Cardiac muscle cell (in vitro differentiated cells and primary cell): Measurements from ENCODE around the gene LRCH2. TPM values are rescaled to one million over a fixed set of nuclear protein-coding genes. Genes with fewer than 3 reads are reported as not detected.

Source experiments
- DNase-seq, 2 donors: peaks; one replicate each; pipeline versions ENCODE4 v3.0.0 to v3.0.0-alpha.2; 2010 to 2017; ENCODE audit warnings: low read depth in 1 of 2, low spot score in 1 of 2
- H3K27ac ChIP-seq: fragments of 200-600 bp; sonication (generic); 2 replicates; pipeline ENCODE4 v1.5.1; 2016
- H3K27me3 ChIP-seq: fragments of 200-600 bp; sonication (generic); 2 replicates; pipeline ENCODE4 v1.6.0; 2016; ENCODE audit warnings: control low read depth
- H3K36me3 ChIP-seq: fragments of 200-600 bp; sonication (generic); 2 replicates; pipeline ENCODE4 v1.5.1; 2016; ENCODE audit warnings: control low read depth
- H3K4me1 ChIP-seq: fragments of 200-600 bp; sonication (generic); 2 replicates; pipeline ENCODE4 v1.8.1; 2017; ENCODE audit warnings: low read depth, mild to moderate bottlenecking, mixed run types
- H3K4me3 ChIP-seq: fragments of 200-600 bp; sonication (generic); 2 replicates; pipeline ENCODE4 v1.5.1; 2016; ENCODE audit warnings: mild to moderate bottlenecking
- H3K9me3 ChIP-seq: fragments of 200-600 bp; sonication (generic); 2 replicates; pipeline ENCODE4 v1.5.1; 2017; ENCODE audit warnings: low read depth, mild to moderate bottlenecking, control low read depth
- polyA plus RNA-seq: library from polyadenylated mRNA; unstranded; fragments of >200 nt; fragmentation: Nextera tagmentation; extraction: Ambion mirVana; gene quantifications from 2 replicates; pipeline ENCODE4 v1.2.1, GENCODE V29; 2016
- total RNA-seq: library from RNA; depleted of rRNA; stranded (reverse); fragments of >200 nt; gene quantifications from 2 replicates; pipeline ENCODE4 v1.2.3, GENCODE V29; 2016
- TF ChIP-seq, protein P1 (sequence below): IDR thresholded peaks from 2 replicates; pipeline ENCODE4 v1.5.1; 2012; ENCODE audit warnings: low read depth, mild to moderate bottlenecking, low read length

LRCH2 gene
- total and polyA plus RNA-seq, 2 experiments from 2014 or later = 4.8 to 9.4 TPM

DNA sequence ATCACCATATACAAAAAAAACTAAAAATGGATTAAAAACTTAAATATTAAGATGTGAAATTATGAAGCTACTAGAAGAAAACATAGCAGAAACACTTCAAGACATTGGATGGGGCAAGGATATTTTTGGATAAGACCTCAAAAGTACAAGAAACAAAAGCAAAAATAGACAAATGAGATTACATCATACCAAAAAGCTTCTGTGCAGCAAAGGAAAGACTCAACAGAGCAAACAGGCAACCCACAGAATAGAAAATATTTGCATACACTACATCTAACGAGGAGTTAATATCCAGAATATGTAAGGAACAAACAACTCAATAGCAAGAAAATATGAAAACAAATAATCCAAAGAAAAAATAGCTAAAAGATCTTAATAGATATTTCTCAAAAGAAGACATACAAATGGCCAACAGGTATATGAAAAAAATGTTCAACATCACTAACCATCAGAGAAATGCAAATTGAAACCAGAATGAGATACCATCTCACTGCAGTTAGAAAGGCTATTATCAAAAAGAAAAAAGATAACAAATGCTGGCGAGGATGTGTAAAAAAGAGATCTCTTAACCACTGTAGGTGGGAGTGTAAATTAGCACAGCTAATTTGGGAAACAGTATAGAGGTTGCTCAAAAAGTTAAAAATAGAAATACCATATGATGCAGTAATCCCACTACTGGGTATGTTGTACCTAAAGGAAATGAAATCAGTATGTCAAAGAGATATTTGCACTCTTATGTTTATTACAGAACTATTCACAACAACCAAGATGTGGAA is 17.8 kb upstream of the LRCH2 start:
- Histone ChIP-seq H3K27me3 (no peaks in the 10 kb centered on the region), H3K36me3 (no peaks in the 10 kb centered on the region), H3K4me3 (no peak overlapping the region), H3K27ac (no peak overlapping the region), H3K4me1 (no peaks in the 10 kb centered on the region), H3K9me3 (no peaks in the 10 kb centered on the region)
- no peak for DNase-seq
- TF ChIP-seq, protein P1, sequence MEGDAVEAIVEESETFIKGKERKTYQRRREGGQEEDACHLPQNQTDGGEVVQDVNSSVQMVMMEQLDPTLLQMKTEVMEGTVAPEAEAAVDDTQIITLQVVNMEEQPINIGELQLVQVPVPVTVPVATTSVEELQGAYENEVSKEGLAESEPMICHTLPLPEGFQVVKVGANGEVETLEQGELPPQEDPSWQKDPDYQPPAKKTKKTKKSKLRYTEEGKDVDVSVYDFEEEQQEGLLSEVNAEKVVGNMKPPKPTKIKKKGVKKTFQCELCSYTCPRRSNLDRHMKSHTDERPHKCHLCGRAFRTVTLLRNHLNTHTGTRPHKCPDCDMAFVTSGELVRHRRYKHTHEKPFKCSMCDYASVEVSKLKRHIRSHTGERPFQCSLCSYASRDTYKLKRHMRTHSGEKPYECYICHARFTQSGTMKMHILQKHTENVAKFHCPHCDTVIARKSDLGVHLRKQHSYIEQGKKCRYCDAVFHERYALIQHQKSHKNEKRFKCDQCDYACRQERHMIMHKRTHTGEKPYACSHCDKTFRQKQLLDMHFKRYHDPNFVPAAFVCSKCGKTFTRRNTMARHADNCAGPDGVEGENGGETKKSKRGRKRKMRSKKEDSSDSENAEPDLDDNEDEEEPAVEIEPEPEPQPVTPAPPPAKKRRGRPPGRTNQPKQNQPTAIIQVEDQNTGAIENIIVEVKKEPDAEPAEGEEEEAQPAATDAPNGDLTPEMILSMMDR = no peak

DNA sequence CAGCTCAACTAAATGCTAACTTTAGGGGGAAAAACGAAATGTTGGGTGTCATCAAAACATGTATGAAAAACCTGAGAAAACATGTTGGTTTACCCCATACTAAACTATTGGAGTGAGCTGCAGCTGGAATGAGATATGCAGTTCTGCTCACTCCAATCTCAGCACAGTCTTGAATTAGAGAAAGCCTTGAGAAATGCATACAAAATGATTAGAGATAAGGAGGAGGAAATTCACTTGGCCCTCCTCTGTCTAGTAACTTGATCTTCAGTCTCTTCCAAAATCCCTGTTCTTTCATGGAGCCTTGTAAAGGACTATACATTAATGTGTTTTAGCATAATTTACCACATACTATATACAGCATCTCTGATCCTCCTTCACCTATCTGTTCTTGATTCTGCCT is 3.2 kb upstream of the LRCH2 start:
- Histone ChIP-seq H3K4me1 (peaks cover 5% of the 10 kb centered on the region), H3K27ac (no peak overlapping the region), H3K36me3 (no peaks in the 10 kb centered on the region), H3K27me3 (no peaks in the 10 kb centered on the region), H3K9me3 (no peaks in the 10 kb centered on the region), H3K4me3 (no peak overlapping the region)
- no peak for DNase-seq
- TF ChIP-seq, protein P1 = no peak

DNA sequence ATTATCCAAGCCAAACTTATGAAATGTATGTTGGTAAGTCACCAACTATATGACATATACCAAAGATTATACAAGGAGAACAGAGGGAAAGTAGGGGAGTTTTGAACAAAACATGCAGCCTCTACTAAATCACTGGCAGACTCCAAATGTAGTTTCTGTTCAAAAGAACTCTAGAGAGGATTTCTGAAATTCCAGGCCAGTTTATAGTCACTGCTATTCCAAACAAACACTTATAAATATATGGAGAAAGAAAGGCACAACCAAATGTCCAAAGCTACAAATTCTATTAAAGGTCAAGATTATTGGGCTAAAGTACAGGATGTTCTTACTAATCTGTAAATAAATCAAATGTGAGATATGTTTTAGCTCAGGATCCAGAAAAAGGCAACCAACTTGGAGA is 2.7 kb upstream of the LRCH2 start:
- H3K27ac ChIP-seq = no peak overlapping the region
- no peaks in the 10 kb centered on the region for H3K9me3 ChIP-seq
- no peak overlapping the region for H3K4me3 ChIP-seq
- H3K27me3 ChIP-seq = no peaks in the 10 kb centered on the region
- no peaks in the 10 kb centered on the region for H3K36me3 ChIP-seq
- DNase-seq = no peak
- peaks cover 5% of the 10 kb centered on the region for H3K4me1 ChIP-seq
- TF ChIP-seq, protein P1 = no peak

DNA sequence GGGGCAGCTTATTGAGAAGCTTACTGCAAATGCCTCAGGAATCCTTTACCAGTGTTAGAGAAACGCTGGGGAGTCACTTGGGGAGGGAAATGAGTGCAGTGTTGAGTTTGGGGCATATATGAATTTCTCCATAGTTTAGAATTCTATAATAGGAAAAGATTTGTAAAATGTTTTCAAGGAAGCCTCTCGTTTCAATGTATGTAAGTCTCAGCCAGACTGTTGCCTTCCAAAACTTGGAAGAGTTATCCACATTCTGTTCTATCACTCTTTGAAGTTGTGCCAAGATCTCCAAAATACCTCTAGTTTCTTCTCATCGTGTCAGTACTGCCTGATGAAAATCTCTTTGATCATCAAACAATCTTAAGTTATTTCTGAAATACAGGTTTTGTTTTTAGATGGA is 565 bp upstream of the LRCH2 start:
- DNase-seq = no peak
- Histone ChIP-seq H3K36me3 (no peaks in the 10 kb centered on the region), H3K27ac (no peak overlapping the region)

DNA sequence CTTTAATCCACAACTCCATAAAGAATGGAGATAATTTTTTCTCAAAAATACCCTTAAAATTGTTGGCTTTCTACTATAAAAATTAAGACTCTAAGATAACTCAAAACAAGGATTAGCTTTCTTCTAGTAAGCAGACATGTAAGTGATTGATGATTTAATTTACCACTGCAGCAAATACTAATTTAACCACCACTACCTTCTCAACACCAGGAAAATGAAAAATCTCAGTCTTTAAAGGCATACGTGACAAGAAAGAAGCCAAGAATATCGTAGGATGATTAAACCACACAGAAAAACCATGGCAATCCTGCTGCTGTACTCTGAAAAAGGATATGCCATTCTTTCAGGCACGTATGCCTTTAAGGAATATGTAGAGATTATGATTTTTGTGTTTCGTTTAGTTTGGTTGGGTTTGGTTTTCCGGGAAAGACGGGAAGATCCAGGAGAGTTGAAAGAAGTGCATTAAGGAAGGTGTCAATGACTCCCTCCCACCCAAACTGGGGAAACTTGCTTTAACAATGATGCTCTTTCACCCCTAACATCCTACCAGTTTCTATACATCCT is 881 bp downstream of the LRCH2 start:
- peaks cover 5% of the 10 kb centered on the region for H3K4me1 ChIP-seq
- H3K4me3 ChIP-seq = peak overlapping the region; percentile 94
- DNase-seq = peak in 1 of 2 donors; percentile 1
- no peaks in the 10 kb centered on the region for H3K27me3 ChIP-seq
- TF ChIP-seq, protein P1 = no peak
- H3K9me3 ChIP-seq = no peaks in the 10 kb centered on the region
- no peaks in the 10 kb centered on the region for H3K36me3 ChIP-seq
- no peak overlapping the region for H3K27ac ChIP-seq

More for the DNA sequence above, 565 bp upstream of the LRCH2 start:
- Histone ChIP-seq H3K27me3 (no peaks in the 10 kb centered on the region), H3K9me3 (no peaks in the 10 kb centered on the region), H3K4me1 (peaks cover 5% of the 10 kb centered on the region), H3K4me3 (peak overlapping the region; percentile 94)
- TF ChIP-seq, protein P1 = no peak
